ENCODE results near the gene CRELD2.

CRELD2 gene

DNA sequence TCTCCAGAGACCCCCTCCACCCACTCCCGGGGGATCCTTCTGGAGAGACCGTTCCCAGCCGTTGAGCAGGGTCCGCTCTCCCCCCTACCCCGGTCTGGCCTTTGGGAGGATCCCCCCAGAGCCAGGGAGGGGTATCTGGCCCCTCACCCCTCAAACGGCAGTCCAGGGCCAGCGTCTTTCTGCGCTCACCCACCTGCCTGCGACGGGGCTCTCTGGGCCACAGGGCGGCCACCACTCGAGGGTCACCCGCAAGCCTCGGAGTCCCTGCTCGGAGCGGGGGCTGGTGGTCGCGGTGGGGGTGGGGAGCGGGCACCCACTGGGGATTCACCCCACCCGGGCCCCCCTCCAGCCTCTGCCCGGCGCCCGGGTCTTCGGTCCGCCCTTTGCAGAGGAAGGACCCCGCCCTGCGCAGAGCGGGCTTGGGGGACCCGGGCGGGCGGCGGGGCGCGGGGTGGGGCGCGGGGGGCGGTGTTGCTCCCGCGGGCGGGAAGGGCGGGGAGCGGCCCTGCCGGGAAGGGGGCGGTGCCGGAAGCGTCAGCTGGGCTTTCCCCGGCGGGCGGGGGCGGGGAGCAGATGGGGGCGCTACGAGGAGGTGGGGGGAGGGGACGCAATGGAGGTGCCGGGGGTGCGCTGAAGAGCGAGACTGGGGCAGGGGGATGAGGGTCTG is 16.6 kb downstream of the CRELD2 start:
- H3K36me3 ChIP-seq (ENCODE audit: control insufficient read depth, insufficient read depth, low read length, severe bottlenecking) = no peaks in the 10 kb centered on the region
- peak; percentile 76 for DNase-seq (ENCODE audit: low read depth)

DNA sequence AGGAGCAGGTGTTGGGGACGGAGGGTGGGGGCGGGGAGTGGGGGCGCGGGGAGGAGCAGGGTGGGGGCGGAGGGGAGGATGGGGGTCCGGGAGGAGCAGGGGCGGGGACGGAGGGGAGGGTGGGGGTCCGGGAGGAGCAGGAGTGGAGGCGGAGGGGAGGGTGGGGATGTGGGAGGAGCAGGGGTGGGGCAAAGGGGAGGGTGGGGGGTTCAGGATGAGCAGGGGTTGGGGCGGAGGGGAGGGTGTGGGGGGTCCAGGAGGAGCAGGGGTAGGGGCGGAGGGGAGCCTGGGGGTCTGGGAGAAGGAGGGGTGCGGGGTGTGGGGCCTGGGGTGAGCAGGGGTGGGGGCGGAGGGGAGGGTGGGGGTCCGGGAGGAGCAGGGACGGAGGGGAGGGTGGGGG is 17.1 kb downstream of the CRELD2 start:
- no peaks in the 10 kb centered on the region for H3K36me3 ChIP-seq (ENCODE audit: control insufficient read depth, insufficient read depth, low read length, severe bottlenecking)
- no peak overlapping the region for H3K4me3 ChIP-seq (ENCODE audit: low read length)
- no peaks in the 10 kb centered on the region for H3K27me3 ChIP-seq (replicated peaks; ENCODE audit: control insufficient read depth, insufficient read depth, low read length)
- no peaks in the 10 kb centered on the region for H3K9me3 ChIP-seq (ENCODE audit: control insufficient read depth, low read length)
- peaks cover 30% of the 10 kb centered on the region for H3K4me1 ChIP-seq (ENCODE audit: control insufficient read depth, insufficient read depth, low read length)
- no peak overlapping the region for H3K9ac ChIP-seq (ENCODE audit: low read length)
- DNase-seq (ENCODE audit: low read depth) = no peak

More for the DNA sequence above, 16.6 kb downstream of the CRELD2 start:
- H3K4me3 ChIP-seq (ENCODE audit: low read length) = peak overlapping the region; percentile 81
- H3K9ac ChIP-seq (ENCODE audit: low read length) = peak overlapping the region; percentile 95
- H3K9me3 ChIP-seq (ENCODE audit: control insufficient read depth, low read length) = no peaks in the 10 kb centered on the region
- H3K27me3 ChIP-seq (replicated peaks; ENCODE audit: control insufficient read depth, insufficient read depth, low read length) = no peaks in the 10 kb centered on the region
- H3K4me1 ChIP-seq (ENCODE audit: control insufficient read depth, insufficient read depth, low read length) = peaks cover 31% of the 10 kb centered on the region

DNA sequence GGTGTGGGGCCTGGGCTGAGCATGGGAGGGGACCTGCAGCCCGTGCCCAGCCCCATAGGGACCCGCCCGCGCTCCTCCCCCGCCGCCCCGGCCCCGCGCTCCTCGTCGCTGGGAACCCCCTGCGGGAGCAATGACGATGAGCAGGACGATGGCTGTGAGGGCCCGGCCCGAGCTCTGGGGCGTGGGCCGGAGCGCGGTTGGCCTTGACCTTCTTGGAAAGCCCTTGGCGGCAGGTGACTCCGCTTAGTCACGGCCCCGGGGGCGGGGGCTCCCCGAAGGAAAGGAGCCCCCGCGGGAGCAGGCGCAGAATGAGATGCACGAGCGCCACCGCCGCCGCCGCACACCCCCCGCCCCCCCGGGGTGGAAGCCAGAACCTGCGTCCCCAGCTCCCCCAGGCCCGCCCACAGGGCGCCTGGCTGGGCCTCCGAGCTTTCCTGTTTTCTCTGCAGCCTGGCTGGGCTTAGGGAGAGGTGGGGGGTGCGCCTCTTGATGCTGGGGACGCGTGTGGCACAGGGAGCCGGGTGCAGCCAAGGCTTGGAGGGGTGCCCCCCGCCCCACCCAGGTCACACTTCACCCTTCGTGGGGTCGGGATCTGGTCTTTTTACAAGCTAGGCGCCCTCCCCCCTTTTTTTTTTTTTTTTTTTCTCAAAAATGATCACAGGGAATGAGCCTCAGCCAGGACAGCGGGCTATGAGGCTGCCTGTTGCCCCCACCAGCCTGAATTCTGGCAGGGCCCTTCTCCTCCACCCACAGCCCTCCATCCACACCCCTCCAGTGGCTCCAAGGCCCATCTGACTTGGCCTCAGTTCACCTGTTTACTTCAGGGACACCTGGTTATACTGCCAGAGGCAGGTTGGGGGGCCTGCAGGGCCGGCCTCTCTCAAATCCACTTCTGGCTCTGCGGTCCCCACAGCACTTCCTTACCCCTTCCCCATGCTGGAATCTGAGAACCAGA is 17.9 kb downstream of the CRELD2 start:
- Histone ChIP-seq H3K4me1 (ENCODE audit: control insufficient read depth, insufficient read depth, low read length) (peaks cover 25% of the 10 kb centered on the region), H3K4me3 (ENCODE audit: low read length) (no peak overlapping the region), H3K36me3 (ENCODE audit: control insufficient read depth, insufficient read depth, low read length, severe bottlenecking) (no peaks in the 10 kb centered on the region), H3K9me3 (ENCODE audit: control insufficient read depth, low read length) (no peaks in the 10 kb centered on the region), H3K27me3 (replicated peaks; ENCODE audit: control insufficient read depth, insufficient read depth, low read length) (no peaks in the 10 kb centered on the region), H3K9ac (ENCODE audit: low read length) (peak overlapping the region; percentile 30)
- DNase-seq (ENCODE audit: low read depth) = peak; percentile 86

GRCh38 chr22:49936973-49937757 is 18.7 kb downstream of the CRELD2 start:
- no peaks in the 10 kb centered on the region for H3K36me3 ChIP-seq (ENCODE audit: control insufficient read depth, insufficient read depth, low read length, severe bottlenecking)

GRCh38 chr22:49937758-49938564 is 19.5 kb downstream of the CRELD2 start:
- no peak overlapping the region for H3K9ac ChIP-seq (ENCODE audit: low read length)
- no peaks in the 10 kb centered on the region for H3K27me3 ChIP-seq (replicated peaks; ENCODE audit: control insufficient read depth, insufficient read depth, low read length)
- no peak overlapping the region for H3K4me3 ChIP-seq (ENCODE audit: low read length)
- peaks cover 23% of the 10 kb centered on the region for H3K4me1 ChIP-seq (ENCODE audit: control insufficient read depth, insufficient read depth, low read length)
- DNase-seq (ENCODE audit: low read depth) = no peak
- H3K9me3 ChIP-seq (ENCODE audit: control insufficient read depth, low read length) = no peaks in the 10 kb centered on the region
- no peaks in the 10 kb centered on the region for H3K36me3 ChIP-seq (ENCODE audit: control insufficient read depth, insufficient read depth, low read length, severe bottlenecking)

More at GRCh38 chr22:49936973-49937757, 18.7 kb downstream of the CRELD2 start:
- no peak overlapping the region for H3K4me3 ChIP-seq (ENCODE audit: low read length)
- DNase-seq (ENCODE audit: low read depth) = no peak
- no peaks in the 10 kb centered on the region for H3K9me3 ChIP-seq (ENCODE audit: control insufficient read depth, low read length)
- peak overlapping the region; percentile 30 for H3K9ac ChIP-seq (ENCODE audit: low read length)
- H3K27me3 ChIP-seq (replicated peaks; ENCODE audit: control insufficient read depth, insufficient read depth, low read length) = no peaks in the 10 kb centered on the region
- peaks cover 24% of the 10 kb centered on the region for H3K4me1 ChIP-seq (ENCODE audit: control insufficient read depth, insufficient read depth, low read length)

DNA sequence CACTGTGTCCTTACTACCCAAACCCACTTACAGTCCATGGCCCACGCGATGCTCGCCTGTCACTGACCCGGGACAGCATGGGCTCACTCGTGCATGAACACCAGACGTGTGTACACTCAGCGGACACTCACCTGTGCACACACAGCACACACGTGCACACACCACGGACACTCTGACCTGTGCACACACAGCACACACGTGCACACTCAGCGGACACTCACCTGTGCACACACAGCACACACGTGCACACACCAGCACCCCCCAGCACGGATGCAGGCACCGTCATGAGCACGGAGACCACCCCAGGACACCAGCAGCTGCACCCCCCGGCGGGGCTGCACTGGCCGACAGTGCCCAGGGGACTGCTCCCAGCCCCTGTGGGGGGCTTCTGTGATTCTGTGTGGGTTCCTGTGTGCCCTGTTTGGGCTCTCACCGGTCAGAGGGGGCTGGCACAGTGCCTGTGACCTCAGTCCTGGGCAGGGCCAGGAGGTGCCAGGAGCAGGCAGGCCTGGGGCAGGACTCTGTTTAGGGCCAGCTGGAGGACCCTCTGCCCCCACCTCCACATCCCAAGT is 20.2 kb downstream of the CRELD2 start:
- Histone ChIP-seq H3K9ac (ENCODE audit: low read length) (no peak overlapping the region), H3K36me3 (ENCODE audit: control insufficient read depth, insufficient read depth, low read length, severe bottlenecking) (no peaks in the 10 kb centered on the region), H3K9me3 (ENCODE audit: control insufficient read depth, low read length) (no peaks in the 10 kb centered on the region), H3K4me3 (ENCODE audit: low read length) (no peak overlapping the region), H3K27me3 (replicated peaks; ENCODE audit: control insufficient read depth, insufficient read depth, low read length) (no peaks in the 10 kb centered on the region), H3K4me1 (ENCODE audit: control insufficient read depth, insufficient read depth, low read length) (peaks cover 16% of the 10 kb centered on the region)
- no peak for DNase-seq (ENCODE audit: low read depth)

- no peaks in the 10 kb centered on the region for H3K9me3 ChIP-seq (ENCODE audit: control insufficient read depth, low read length)
- DNase-seq (ENCODE audit: low read depth) = no peak
Measured at GRCh38 chr22:49941507-49942316, 23.3 kb downstream of the CRELD2 start.

GRCh38 chr22:49942565-49943404 is 24.4 kb downstream of the CRELD2 start:
- H3K36me3 ChIP-seq (ENCODE audit: control insufficient read depth, insufficient read depth, low read length, severe bottlenecking) = no peaks in the 10 kb centered on the region
- H3K9ac ChIP-seq (ENCODE audit: low read length) = no peak overlapping the region
- DNase-seq (ENCODE audit: low read depth) = no peak
- H3K4me1 ChIP-seq (ENCODE audit: control insufficient read depth, insufficient read depth, low read length) = no peaks in the 10 kb centered on the region
- H3K4me3 ChIP-seq (ENCODE audit: low read length) = no peak overlapping the region
- H3K9me3 ChIP-seq (ENCODE audit: control insufficient read depth, low read length) = no peaks in the 10 kb centered on the region
- no peaks in the 10 kb centered on the region for H3K27me3 ChIP-seq (replicated peaks; ENCODE audit: control insufficient read depth, insufficient read depth, low read length)

More at GRCh38 chr22:49941507-49942316, 23.3 kb downstream of the CRELD2 start:
- no peak overlapping the region for H3K9ac ChIP-seq (ENCODE audit: low read length)
- no peaks in the 10 kb centered on the region for H3K27me3 ChIP-seq (replicated peaks; ENCODE audit: control insufficient read depth, insufficient read depth, low read length)
- no peaks in the 10 kb centered on the region for H3K4me1 ChIP-seq (ENCODE audit: control insufficient read depth, insufficient read depth, low read length)
- H3K4me3 ChIP-seq (ENCODE audit: low read length) = no peak overlapping the region
- H3K36me3 ChIP-seq (ENCODE audit: control insufficient read depth, insufficient read depth, low read length, severe bottlenecking) = no peaks in the 10 kb centered on the region

- no peaks in the 10 kb centered on the region for H3K9me3 ChIP-seq (ENCODE audit: control insufficient read depth, low read length)
- H3K4me1 ChIP-seq (ENCODE audit: control insufficient read depth, insufficient read depth, low read length) = no peaks in the 10 kb centered on the region
- no peak overlapping the region for H3K4me3 ChIP-seq (ENCODE audit: low read length)
- DNase-seq (ENCODE audit: low read depth) = no peak
- no peak overlapping the region for H3K9ac ChIP-seq (ENCODE audit: low read length)
- H3K27me3 ChIP-seq (replicated peaks; ENCODE audit: control insufficient read depth, insufficient read depth, low read length) = no peaks in the 10 kb centered on the region
- H3K36me3 ChIP-seq (ENCODE audit: control insufficient read depth, insufficient read depth, low read length, severe bottlenecking) = no peaks in the 10 kb centered on the region
Measured at GRCh38 chr22:49943405-49943765, 25.0 kb downstream of the CRELD2 start.
